Adipose tissue (tissue), 3 donors: ENCODE measurements around the gene ITGB2. TPM values are rescaled to one million over a fixed set of nuclear protein-coding genes. Genes with fewer than 3 reads are reported as not detected.

Experiments
- H3K27ac ChIP-seq: one replicate; pipeline ENCODE4 v1.5.1; 2013; ENCODE audit warnings: low read depth, low read length
- WGBS, 3 donors: extraction: QIAGEN DNeasy Blood & Tissue Kit; methylation state at CpG; one replicate each; pipeline ENCODE4 v1.1.7; 2013; 5-methylcytosine and 5-hydroxymethylcytosine counted together
- polyA plus RNA-seq, 3 donors: library from polyadenylated mRNA; stranded (reverse); fragments of 200-250 nt; gene quantifications; one replicate each; pipeline ENCODE4 v1.2.3, GENCODE V29; 2013
- donor health status: healthy with polysubstance abuse.
- donor health status: Bipolar disorder and iron deficiency.
- donor health status: healthy.

Gene ITGB2
- polyA plus RNA-seq, 3 donors: 9.5 to 81.7 (median 32.5) TPM

DNA sequence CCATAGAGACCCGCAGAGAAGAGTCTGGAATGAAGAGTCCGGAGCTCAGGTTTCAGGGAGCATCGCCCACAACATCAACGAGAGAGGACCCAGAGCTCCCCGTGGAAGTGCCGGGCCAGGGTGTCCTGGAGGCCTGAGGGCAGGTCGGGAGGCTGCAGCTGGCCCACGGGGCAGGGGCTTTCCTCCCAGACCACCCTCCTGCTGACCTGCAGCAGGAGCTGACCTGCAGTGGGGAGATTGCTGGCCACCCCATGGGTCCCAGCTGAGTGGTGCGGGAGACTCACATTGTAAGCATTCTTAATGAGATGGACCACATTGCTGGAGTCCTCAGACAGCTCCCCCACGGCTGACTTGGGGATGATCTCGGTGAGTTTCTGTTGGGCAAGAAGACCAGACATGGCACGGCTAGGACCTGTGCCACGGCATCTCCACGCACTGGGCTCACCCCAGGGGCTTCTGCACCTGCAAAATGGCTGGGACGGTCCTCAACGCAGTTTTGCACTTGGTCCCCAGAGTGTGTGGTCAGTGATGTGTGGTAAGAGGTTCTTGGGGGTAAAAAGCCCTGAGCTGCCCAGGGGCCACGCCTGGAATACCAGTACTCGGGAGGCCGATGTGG, 25.9 kb downstream of the ITGB2 start:
- 67 to 90% (median 86%) methylated on average over 19 of the region's 19 CpGs for WGBS, 3 donors
- no peak overlapping the region for H3K27ac ChIP-seq

DNA sequence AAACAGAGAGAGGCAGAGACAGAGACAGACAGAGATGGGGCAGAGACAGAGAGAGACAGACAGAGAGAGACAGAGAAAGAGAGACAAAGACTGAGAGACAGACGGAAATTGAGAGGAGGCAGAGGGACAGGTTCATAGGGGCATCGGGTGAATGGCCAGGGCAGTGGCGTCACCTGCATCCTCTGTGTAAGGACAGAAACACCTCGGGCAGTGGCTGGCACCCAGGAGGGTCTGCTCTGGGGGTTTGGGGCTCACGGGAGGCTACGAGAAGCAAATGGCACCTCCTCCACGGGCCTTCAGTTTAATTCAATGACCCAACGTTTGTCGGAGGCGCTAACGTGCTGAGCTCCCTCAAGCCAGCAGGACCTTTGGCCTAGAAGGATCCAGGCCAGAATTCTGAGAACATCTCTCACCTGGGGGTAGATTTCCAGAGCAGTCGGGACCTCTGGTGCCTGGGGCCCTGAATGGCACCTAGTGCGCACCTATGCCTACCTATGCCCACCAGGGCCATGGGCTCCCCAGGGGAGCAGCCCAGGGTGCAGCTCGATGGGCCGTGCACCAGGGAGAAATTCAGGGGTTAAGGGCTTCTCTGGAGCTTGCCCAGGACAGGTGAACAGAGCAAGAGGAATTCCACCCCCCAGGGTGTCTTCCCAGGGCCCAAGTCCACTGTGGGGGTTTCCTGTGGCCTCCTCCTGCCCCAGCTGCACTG, 26.6 kb downstream of the ITGB2 start:
- WGBS, 3 donors: 71 to 89% (median 87%) methylated on average over 15 of the region's 15 CpGs
- H3K27ac ChIP-seq: no peak overlapping the region

GRCh38 chr21:44893278-44893556, 27.5 kb downstream of the ITGB2 start:
- H3K27ac ChIP-seq: no peak overlapping the region
- 70 to 89% (median 83%) methylated on average over 7 of the region's 7 CpGs for WGBS, 3 donors

DNA sequence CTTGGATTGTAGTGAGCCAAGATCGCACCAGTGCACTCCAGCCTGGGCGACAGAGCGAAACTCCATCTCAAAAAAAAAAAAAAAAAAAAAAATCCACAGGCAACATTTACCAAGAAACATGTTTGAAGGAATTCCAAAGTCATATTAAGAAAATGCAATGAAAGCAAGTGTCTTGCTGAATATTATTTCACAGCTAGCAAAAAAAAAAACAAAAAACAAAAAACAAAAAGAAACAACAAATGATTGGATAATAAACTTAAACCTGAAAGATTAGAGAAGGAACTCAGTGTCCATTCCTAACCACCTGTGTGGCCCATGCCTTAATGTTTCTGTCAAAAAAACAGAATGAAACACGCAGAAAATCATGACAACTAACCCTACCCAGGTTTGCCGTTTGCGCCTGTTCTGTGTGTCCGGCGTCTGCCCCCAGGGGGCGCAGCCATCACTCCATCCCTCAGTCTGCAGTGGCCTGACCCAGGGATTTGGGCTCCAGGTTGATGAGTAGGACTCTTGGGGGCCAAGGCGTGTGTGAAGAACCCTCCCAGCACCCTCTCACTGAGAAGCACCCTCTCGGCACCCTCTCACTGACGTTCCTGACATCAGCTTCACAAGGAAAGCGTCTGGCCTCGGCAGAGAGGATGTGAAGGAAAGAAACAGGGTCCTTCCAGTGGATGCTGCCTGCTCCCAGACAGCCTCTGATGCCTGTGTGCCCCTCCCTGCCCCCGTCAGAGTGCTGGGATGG, 28.0 kb downstream of the ITGB2 start:
- no peak overlapping the region for H3K27ac ChIP-seq
- 39 to 42% (median 42%) methylated on average over 15 of the region's 15 CpGs for WGBS, 3 donors

DNA sequence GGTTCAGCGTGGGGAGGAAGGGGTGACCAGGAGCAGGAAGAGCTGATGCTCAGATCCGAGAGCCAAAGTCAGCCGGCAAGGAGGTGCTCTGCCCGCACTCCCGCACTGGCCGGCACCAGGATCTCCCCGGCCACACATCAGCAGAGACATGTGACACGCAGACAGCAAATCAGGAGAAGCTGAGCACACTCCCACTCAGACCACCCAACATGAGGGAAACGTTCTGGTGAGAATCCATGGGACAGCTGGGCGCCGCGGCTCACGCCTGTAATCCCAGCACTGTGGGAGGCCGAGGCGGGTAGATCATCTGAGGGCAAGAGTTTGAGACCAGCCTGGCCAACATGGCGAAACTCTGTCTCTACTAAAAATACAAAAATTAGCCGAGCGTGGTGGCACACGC, 28.6 kb downstream of the ITGB2 start:
- WGBS, 3 donors: 65 to 71% (median 70%) methylated on average over 18 to 19 of the region's 19 CpGs
- H3K27ac ChIP-seq: no peak overlapping the region

DNA sequence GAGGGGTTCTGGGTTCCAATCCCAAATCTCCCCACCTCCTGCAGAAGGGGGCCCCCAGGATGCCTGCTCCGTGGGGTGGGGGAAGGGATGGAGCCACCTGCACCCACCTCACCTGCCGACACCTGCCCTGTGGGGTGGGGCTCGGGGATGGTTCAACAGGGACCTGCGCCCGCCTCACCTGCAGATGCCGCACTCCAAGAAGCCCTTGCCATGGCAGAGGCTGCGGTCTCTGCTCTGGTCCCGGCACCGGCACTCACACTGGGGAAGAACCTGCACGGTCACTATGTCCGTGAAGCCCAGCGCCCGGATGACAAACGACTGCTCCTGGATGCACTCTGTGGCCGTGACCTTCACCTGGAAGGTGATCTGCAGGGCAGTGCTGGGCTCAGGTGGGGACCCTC, 29.1 kb downstream of the ITGB2 start:
- 65 to 88% (median 83%) methylated on average over 15 of the region's 15 CpGs for WGBS, 3 donors

DNA sequence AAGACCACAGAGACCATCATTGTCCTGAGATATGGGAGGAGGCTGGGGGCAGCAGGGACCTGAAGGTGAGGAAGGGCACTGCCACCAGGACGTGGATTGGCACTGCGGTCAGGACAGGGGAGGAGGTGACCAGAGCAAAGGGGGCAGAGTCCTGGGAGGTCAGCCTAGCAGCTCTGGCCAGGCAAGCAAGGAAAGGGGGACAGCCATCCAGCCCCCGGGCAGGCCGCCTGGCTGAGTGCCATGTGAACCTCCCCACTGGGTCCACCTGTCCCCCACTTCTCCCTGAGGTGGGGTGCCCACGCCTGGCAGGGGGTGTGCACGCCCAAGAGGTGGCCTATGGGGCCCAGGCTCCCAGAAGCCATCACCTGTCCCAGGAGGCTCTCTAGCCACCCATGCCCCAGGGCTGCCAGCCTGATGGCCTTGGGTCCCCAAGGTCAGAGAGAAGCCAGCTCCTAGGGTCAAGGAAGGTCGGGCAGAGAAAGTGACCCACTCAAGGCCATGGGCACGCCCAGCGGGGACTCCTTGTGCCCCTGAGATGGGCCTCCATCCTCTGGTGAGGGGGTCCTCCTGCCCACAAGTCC, 29.6 kb downstream of the ITGB2 start:
- 73 to 91% (median 87%) methylated on average over 7 to 9 of the region's 9 CpGs for WGBS, 3 donors
- no peak overlapping the region for H3K27ac ChIP-seq

More for the DNA sequence above, 29.1 kb downstream of the ITGB2 start:
- no peak overlapping the region for H3K27ac ChIP-seq

GRCh38 chr21:44890338-44890931, 30.3 kb downstream of the ITGB2 start:
- 77 to 85% (median 83%) methylated on average over 24 of the region's 24 CpGs for WGBS, 3 donors
- no peak overlapping the region for H3K27ac ChIP-seq

GRCh38 chr21:44889625-44890337, 30.9 kb downstream of the ITGB2 start:
- H3K27ac ChIP-seq: no peak overlapping the region
- 89 to 93% (median 93%) methylated on average over 28 to 29 of the region's 29 CpGs for WGBS, 3 donors

DNA sequence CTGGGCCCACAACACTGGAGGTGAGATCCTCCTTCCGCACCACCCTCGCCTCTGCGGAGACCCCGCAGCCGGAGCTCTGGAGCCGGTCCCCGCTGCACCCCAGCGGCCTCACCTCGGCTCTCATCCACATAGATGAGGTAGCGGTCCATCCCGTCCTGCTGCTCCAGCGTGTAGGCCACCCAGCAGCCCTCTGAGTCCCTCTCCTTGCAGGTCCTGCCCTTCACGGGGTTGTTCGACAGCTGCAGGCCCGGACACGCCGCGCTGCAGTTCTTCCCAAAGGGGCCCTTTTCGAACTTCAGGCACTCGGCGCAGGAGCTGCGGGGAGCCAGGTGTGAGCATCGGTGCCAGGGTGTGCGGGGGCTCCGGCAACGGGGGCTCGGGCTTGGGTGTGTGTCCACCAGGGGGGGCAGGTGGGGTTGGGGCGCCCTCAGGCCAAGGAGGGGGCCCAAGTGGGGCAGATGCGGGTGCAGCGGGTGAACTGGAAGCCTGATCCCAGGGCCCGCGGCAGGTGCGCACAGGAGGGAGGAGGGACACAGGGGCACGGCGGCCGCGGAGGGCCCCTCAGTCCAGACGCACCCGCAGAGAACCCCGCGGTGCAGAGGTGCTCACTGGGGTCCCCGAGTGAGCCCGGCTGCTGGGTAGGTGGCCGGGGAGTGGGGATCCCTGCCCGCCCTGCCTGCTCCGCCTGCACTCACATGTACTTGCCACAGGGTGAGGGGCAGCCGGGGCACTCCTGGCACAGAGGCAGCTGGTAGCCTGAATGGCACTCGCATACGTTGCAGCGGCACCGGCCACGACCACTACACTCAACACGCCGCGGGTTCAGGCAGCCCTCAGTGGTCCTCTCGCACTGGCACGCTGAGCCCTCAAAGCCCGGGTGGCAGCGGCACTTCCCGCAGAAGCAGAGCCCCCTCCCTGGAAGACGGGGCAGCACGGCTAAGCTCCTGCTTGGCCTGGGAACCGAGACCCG, 31.8 kb downstream of the ITGB2 start:
- 83 to 92% (median 90%) methylated on average over 58 to 64 of the region's 64 CpGs for WGBS, 3 donors
- H3K27ac ChIP-seq: no peak overlapping the region

DNA sequence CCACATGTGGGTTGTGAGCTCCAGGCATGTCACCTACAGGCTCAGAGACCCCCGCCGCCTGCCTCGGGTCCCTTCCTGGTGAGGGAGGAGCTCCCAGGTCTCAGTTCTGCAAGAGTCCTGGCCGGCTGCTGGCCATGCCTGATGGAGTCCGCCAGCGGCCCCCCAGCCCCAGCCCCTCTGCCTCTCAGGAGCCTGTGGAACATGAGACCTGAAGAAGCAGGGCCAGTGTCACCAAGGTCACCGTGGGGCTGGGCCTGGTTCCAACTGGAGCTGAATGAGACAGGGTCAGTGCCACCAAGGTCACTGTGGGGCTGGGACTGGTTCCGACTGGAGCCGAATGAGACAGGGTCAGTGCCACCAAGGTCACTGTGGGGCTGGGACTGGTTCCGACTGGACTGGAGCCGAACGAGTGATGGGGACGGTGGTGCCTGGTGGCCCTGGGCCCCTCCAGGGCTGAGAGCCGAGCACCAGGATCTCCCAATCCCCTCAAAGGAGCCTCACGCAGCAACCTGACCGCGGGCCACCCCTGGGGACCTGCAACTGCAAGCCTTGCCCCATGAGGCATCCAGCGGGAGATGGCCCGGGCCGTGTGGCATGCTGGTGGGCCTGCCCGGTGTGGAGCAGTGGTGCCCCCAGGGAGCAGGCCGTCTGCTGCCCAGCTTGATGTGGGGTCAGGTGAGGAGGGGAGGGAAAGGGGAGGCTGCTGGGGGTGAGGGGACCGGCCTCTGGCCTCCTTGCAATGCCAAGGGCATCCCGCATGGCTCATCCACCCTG, 32.7 kb downstream of the ITGB2 start:
- no peak overlapping the region for H3K27ac ChIP-seq

DNA sequence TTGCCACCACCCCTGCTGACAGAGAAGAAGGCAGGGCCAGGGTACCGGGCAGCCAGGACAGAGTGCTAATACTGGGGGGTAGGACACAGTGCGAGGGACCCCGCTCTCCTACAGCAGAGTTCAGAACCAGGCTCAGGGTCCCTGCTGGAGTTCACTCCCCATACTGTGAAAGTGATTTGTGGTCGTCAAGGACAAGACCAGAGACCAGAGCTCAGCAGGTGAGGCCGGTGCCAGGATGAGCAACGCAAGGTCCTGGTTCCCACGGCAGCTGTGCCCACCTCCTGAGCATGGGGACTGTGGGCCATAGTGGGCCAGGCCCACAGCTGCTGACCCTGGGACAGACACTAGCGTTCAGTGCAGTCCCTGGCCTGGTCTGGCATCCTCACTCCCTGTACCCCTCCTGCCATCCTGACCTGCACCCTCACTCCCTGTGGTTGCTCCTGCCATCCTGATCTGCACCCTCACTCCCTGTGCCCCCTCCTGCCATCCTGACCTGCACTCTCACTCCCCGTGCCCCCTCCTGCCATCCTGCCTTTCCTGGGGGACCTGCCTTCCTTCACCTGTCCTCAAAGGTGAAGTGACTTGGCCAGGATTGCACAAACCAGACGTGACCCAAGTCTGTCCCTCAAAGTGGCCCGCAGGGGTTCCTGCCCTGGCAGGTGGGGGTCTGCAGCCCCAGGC, 33.4 kb downstream of the ITGB2 start:
- WGBS, 3 donors: 75 to 93% (median 91%) methylated on average over 11 of the region's 11 CpGs
- no peak overlapping the region for H3K27ac ChIP-seq

More for the DNA sequence above, 32.7 kb downstream of the ITGB2 start:
- WGBS, 3 donors: 67 to 85% (median 85%) methylated on average over 24 of the region's 24 CpGs

DNA sequence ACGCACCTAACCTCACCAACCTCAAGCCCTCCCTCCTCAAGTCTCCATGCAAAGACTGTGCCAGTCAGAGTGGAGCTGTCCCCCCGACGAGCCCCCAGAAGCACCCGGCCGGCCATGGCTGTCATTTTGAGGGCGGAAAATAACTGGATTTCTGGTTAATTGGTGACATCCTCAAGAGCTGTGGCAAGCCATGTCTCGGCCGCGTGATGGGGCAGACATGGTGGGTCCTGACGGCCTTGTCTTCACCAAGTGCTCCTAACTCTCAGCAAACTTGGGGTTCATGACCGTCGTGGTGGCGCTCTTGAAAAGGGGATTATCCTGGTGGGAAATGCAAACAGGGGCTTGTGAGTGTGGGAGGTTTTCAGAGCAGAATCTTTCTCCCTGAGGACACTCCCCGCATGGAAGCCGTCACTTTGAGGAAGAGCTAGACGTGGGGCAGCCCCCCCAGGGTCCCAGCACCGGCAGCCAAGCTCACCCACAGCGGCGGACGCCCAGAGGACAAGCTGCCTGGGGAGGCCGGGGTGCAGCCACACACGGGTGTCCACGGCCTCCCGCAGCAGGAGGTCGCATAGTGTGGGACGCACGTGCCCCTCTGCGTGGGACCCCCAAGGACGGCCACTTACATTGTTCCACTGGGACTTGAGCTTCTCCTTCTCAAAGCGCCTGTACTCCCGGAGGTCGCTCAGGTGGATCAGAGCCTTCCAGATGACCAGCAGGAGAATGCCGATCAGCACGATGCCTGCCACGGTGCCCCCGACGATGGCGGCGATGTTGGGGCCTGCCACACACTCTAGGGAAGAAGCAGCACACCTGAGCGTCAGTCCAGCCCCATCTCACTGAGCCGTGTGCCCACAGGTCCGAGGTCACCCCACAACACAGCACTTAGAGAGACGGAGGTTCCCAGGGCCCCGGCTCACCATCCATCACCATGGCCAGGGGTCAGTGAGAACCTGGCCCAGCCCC, 34.3 kb downstream of the ITGB2 start:
- 86 to 91% (median 89%) methylated on average over 44 of the region's 44 CpGs for WGBS, 3 donors
- no peak overlapping the region for H3K27ac ChIP-seq

DNA sequence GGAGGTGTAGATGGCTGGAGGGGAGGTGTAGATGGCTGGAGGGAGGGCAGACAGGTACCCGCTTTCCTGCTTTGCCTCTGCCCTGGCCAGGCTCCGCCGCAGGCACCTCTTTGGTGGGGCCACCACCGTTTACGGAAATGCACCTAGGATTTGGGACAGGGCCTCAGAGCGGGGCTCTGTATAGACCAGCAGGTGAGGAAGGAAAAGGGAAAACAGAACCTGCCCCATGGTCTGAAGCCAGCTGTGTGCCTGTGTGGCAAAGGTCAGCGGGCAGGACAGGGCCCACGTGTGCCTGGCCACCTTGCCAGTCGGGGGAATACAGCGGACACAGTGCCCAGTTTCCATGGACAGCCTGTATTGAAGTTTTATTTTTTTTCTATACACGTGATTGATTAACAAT, 35.1 kb downstream of the ITGB2 start:
- no peak overlapping the region for H3K27ac ChIP-seq
- WGBS, 3 donors: 79 to 84% (median 82%) methylated on average over 11 of the region's 11 CpGs

- no peak overlapping the region for H3K27ac ChIP-seq
- WGBS, 3 donors: 57 to 62% (median 61%) methylated on average over 7 of the region's 7 CpGs
Measured at GRCh38 chr21:44884097-44884496, 36.6 kb downstream of the ITGB2 start.
